ENCODE results near the gene PIK3R2. TPM values are rescaled to one million over a fixed set of nuclear protein-coding genes. Genes with fewer than 3 reads are reported as not detected.

The PIK3R2 gene
- total RNA-seq, 1 experiment from 2014 or later = 42.8 TPM

DNA sequence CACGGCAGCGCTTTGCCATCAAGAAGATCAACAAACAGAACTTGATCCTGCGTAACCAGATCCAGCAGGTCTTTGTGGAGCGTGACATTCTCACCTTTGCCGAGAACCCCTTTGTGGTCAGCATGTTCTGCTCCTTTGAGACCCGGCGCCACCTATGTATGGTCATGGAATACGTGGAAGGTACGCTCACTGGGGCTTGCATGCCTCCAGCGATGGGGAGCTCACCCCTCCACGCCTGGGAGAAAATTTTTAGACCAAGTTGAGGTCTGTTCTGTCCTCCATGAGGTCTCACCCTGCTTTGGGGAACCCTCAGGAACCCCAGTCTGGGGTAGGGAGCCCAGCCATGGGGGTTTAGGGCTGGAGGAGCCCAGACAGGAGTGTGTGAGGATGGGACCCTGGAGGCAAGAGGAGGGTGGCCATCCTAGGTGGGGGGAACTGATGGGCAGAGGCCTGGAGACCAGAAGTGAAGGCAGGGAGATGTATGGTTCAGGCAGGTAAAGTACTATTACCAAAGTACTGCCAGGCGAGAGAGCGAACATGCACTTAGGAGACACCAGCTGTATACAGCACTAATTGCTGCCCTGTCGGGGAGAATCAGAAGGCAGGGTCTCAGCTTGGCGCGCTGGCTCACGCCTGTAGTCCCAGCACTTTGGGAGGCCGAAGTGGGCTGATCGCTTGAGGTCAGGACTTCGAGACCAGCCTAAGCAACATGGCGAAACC is 22.3 kb upstream of the PIK3R2 start:
- H2BK5ac ChIP-seq (ENCODE audit: insufficient read length, low read length) = no peak overlapping the region

More for the DNA sequence above, 22.3 kb upstream of the PIK3R2 start:
- WGBS (ENCODE audit: extremely low coverage, insufficient read length, low lambda C conversion rate) = no CpG with 5 or more reads among the region's 21 CpGs
- Mint-ChIP-seq H3K9me3 (no peaks in the 10 kb centered on the region), H3K36me3 (ENCODE audit: insufficient read depth in 1 of 3, low read depth in 3 of 3) (peaks cover 14 to 53% (median 43%) of the 10 kb centered on the region in 3 experiments; a peak in 6 of 7 replicates), H3K4me1 (no peaks in the 10 kb centered on the region), H3K27me3 (ENCODE audit: low read depth) (no peaks in the 10 kb centered on the region), H3K27ac (no peak overlapping the region), H3K4me3 (no peak overlapping the region)
- no peak overlapping the region for H3K4me2 ChIP-seq (ENCODE audit: insufficient read depth, insufficient read length, low read length)
- no peak overlapping the region for H3K14ac ChIP-seq (ENCODE audit: insufficient read depth, low read length)
- no peaks in the 10 kb centered on the region for H3K27me3 ChIP-seq (ENCODE audit: insufficient read depth, low read length)
- H2BK20ac ChIP-seq (ENCODE audit: low read depth, low read length, poor library complexity, severe bottlenecking) = no peak overlapping the region
- no peak overlapping the region for H3K4ac ChIP-seq (ENCODE audit: low read depth, low read length)
- H3K9ac ChIP-seq (ENCODE audit: extremely low read depth, insufficient read length, low read length) = no peak overlapping the region
- H3K79me2 ChIP-seq (ENCODE audit: insufficient read depth, low read length) = no peaks in the 10 kb centered on the region
- H2BK12ac ChIP-seq (ENCODE audit: insufficient read length, low read depth, low read length) = no peak overlapping the region
- H4K20me1 ChIP-seq (ENCODE audit: control insufficient read depth, insufficient read depth, insufficient read length) = no peaks in the 10 kb centered on the region
- no peak overlapping the region for H3K27ac ChIP-seq (ENCODE audit: insufficient read length, low read depth, low read length)
- DNase-seq = no peak
- H4K91ac ChIP-seq (ENCODE audit: insufficient read length, low read depth, low read length) = no peak overlapping the region
- H3K18ac ChIP-seq (ENCODE audit: insufficient read length, low read depth, low read length) = no peak overlapping the region
- H4K5ac ChIP-seq (ENCODE audit: insufficient read length, low read depth, low read length) = no peak overlapping the region
- H4K8ac ChIP-seq (replicated peaks; ENCODE audit: insufficient read length, low read depth, low read length) = no peak overlapping the region
- H3K56ac ChIP-seq (ENCODE audit: insufficient read length, low read depth, low read length) = no peak overlapping the region
- no peaks in the 10 kb centered on the region for H3K79me1 ChIP-seq (ENCODE audit: insufficient read depth, low read depth, low read length, poor library complexity, severe bottlenecking)
- no peak overlapping the region for H2BK120ac ChIP-seq (ENCODE audit: low read depth, low read length, poor library complexity, severe bottlenecking)
- no peaks in the 10 kb centered on the region for H3K9me3 ChIP-seq (ENCODE audit: control insufficient read depth, low read depth, low read length)
- no peak overlapping the region for H3T11ph ChIP-seq (ENCODE audit: low read length)
- H3K4me1 ChIP-seq (ENCODE audit: insufficient read depth, low read length) = no peaks in the 10 kb centered on the region
- H2AK5ac ChIP-seq (ENCODE audit: insufficient read length, low read length) = no peak overlapping the region
- H3K23me2 ChIP-seq (ENCODE audit: insufficient read length, low read depth, low read length, poor library complexity, severe bottlenecking) = no peaks in the 10 kb centered on the region
- no peak overlapping the region for H3K23ac ChIP-seq (ENCODE audit: insufficient read length, low read depth, low read length)
- H2BK15ac ChIP-seq (ENCODE audit: low read depth, low read length) = no peak overlapping the region
- H2AFZ ChIP-seq (ENCODE audit: low read length) = no peak overlapping the region
- TF ChIP-seq, protein P1, sequence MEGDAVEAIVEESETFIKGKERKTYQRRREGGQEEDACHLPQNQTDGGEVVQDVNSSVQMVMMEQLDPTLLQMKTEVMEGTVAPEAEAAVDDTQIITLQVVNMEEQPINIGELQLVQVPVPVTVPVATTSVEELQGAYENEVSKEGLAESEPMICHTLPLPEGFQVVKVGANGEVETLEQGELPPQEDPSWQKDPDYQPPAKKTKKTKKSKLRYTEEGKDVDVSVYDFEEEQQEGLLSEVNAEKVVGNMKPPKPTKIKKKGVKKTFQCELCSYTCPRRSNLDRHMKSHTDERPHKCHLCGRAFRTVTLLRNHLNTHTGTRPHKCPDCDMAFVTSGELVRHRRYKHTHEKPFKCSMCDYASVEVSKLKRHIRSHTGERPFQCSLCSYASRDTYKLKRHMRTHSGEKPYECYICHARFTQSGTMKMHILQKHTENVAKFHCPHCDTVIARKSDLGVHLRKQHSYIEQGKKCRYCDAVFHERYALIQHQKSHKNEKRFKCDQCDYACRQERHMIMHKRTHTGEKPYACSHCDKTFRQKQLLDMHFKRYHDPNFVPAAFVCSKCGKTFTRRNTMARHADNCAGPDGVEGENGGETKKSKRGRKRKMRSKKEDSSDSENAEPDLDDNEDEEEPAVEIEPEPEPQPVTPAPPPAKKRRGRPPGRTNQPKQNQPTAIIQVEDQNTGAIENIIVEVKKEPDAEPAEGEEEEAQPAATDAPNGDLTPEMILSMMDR (conservative IDR thresholded peaks at IDR 0.05) = no peak

Data from H9 (cell line).